ENCODE measurements around the gene ARHGEF26. TPM values are rescaled to one million over a fixed set of nuclear protein-coding genes. Genes with fewer than 3 reads are reported as not detected.
A peak's percentile ranks its signal among the peaks of the same experiment; 100 is the strongest.

Gene ARHGEF26
- total and polyA plus RNA-seq, 2 experiments from 2014 or later, result 0.40 to 0.65 TPM

- no peaks in the 10 kb centered on the region for H3K27me3 ChIP-seq (replicated peaks; ENCODE audit: insufficient read depth)
- H3K4me2 ChIP-seq (ENCODE audit: unreplicated experiment), result no peak overlapping the region
- H4K20me1 ChIP-seq (ENCODE audit: insufficient read depth), result no peaks in the 10 kb centered on the region
- no peak overlapping the region for H2AFZ ChIP-seq
- no peaks in the 10 kb centered on the region for H3K9me3 ChIP-seq (ENCODE audit: low read depth)
- H3F3A ChIP-seq (ENCODE audit: insufficient read depth), result no peaks in the 10 kb centered on the region
- H3K27ac ChIP-seq, result no peak overlapping the region
- no peak overlapping the region for H3K9ac ChIP-seq
- no peak for DNase-seq
- no peaks in the 10 kb centered on the region for H3K36me3 ChIP-seq (ENCODE audit: low read depth)
- 73 to 74% methylated on average over 1 of the region's 1 CpG for WGBS, 2 experiments (ENCODE audit: low coverage in 1 of 2, low lambda C conversion rate in 2 of 2, missing lambda C conversion rate in 2 of 2)
- in situ Hi-C loops (cut with MboI), result no loop called here
- TF ChIP-seq EZH2phosphoT487 (IDR thresholded peaks at IDR 0.05; ENCODE audit: insufficient read depth, low read depth), result no peak
- TF ChIP-seq EZH2 (IDR thresholded peaks at IDR 0.05; ENCODE audit: insufficient read depth, poor library complexity, severe bottlenecking), result no peak
- H3K4me3 ChIP-seq, result no peak overlapping the region
- no peaks in the 10 kb centered on the region for H3K9me2 ChIP-seq (ENCODE audit: insufficient read depth)
- no peaks in the 10 kb centered on the region for H3K4me1 ChIP-seq (ENCODE audit: insufficient read depth)
- no peaks in the 10 kb centered on the region for H3K79me2 ChIP-seq (ENCODE audit: insufficient read depth)
Measured at GRCh38 chr3:154144825-154145465, 23.8 kb downstream of the ARHGEF26 start.

DNA sequence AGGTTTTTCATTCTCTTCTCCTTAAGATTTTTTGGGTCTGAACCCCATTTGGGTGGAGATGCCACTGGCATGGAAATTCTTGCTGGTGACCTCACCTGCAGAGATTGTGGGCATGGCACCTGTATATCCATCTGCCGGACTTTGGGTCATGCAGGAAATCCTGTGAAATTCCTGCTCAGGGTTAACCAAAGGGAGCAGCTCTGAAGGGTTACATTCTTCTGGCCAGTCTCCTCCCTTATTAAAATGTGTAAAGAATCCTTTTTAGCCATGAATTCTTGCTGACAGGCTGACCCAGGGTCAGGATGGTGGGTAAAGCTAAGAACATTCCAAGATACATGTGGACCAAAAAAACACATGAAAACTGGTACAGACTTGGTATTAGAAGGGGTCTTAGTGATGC, 27.4 kb downstream of the ARHGEF26 start:
- TF ChIP-seq EZH2 (IDR thresholded peaks at IDR 0.05; ENCODE audit: insufficient read depth, poor library complexity, severe bottlenecking), result no peak
- TF ChIP-seq EZH2phosphoT487 (IDR thresholded peaks at IDR 0.05; ENCODE audit: insufficient read depth, low read depth), result no peak
- WGBS, 2 experiments (ENCODE audit: low coverage in 1 of 2, low lambda C conversion rate in 2 of 2, missing lambda C conversion rate in 2 of 2), result 95 to 96% methylated on average over 1 of the region's 1 CpG
- H2AFZ ChIP-seq, result no peak overlapping the region
- no peak overlapping the region for H3K4me2 ChIP-seq (ENCODE audit: unreplicated experiment)
- no peaks in the 10 kb centered on the region for H3K79me2 ChIP-seq (ENCODE audit: insufficient read depth)
- H3F3A ChIP-seq (ENCODE audit: insufficient read depth), result peaks cover 8% of the 10 kb centered on the region; the same call in 1 of the 2 replicates
- no peaks in the 10 kb centered on the region for H3K36me3 ChIP-seq (ENCODE audit: low read depth)
- no peak for DNase-seq
- no peak overlapping the region for H3K9ac ChIP-seq
- H4K20me1 ChIP-seq (ENCODE audit: insufficient read depth), result no peaks in the 10 kb centered on the region
- H3K4me1 ChIP-seq (ENCODE audit: insufficient read depth), result peaks cover 14% of the 10 kb centered on the region
- H3K9me2 ChIP-seq (ENCODE audit: insufficient read depth), result no peaks in the 10 kb centered on the region
- no peak overlapping the region for H3K27ac ChIP-seq
- no peaks in the 10 kb centered on the region for H3K9me3 ChIP-seq (ENCODE audit: low read depth)
- no peaks in the 10 kb centered on the region; the same call in 1 of the 2 replicates for H3K27me3 ChIP-seq (replicated peaks; ENCODE audit: insufficient read depth)
- in situ Hi-C loops (cut with MboI), result no loop called here
- H3K4me3 ChIP-seq, result no peak overlapping the region

DNA sequence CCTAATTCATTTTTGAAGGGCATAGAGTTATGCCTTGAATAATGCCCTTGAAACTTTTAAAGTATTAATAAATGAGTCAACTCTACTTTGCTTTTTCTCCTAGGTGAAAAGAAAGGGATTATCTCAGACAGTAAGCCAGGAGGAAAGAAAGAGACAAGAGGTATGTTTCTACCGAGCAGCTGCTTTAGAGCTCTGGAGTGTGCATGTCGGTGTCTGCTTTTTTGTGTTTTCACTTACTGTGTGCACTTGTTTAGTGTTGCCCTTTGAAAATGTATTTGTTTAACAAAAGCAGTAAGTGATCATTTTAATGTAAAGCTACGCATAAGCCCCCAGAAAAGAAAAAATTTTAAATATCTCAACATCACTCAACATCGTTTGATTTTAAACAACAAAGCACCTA, 28.1 kb downstream of the ARHGEF26 start:
- no peaks in the 10 kb centered on the region for H3K9me3 ChIP-seq (ENCODE audit: low read depth)
- no peaks in the 10 kb centered on the region for H4K20me1 ChIP-seq (ENCODE audit: insufficient read depth)
- no peaks in the 10 kb centered on the region for H3K79me2 ChIP-seq (ENCODE audit: insufficient read depth)
- H3K36me3 ChIP-seq (ENCODE audit: low read depth), result no peaks in the 10 kb centered on the region
- no peak overlapping the region for H3K9ac ChIP-seq
- no peak overlapping the region for H2AFZ ChIP-seq
- H3K4me3 ChIP-seq, result no peak overlapping the region
- H3K27ac ChIP-seq, result no peak overlapping the region
- no peak for DNase-seq
- no peak overlapping the region for H3K4me2 ChIP-seq (ENCODE audit: unreplicated experiment)
- H3K9me2 ChIP-seq (ENCODE audit: insufficient read depth), result no peaks in the 10 kb centered on the region
- in situ Hi-C loops (cut with MboI), result no loop called here
- WGBS, 2 experiments (ENCODE audit: low coverage in 1 of 2, low lambda C conversion rate in 2 of 2, missing lambda C conversion rate in 2 of 2), result 93 to 96% methylated on average over 4 of the region's 4 CpGs
- H3K4me1 ChIP-seq (ENCODE audit: insufficient read depth), result peaks cover 14% of the 10 kb centered on the region
- H3F3A ChIP-seq (ENCODE audit: insufficient read depth), result peaks cover 8% of the 10 kb centered on the region; the same call in 1 of the 2 replicates
- TF ChIP-seq EZH2phosphoT487 (IDR thresholded peaks at IDR 0.05; ENCODE audit: insufficient read depth, low read depth) (no peak), EZH2 (IDR thresholded peaks at IDR 0.05; ENCODE audit: insufficient read depth, poor library complexity, severe bottlenecking) (no peak)
- H3K27me3 ChIP-seq (replicated peaks; ENCODE audit: insufficient read depth), result no peaks in the 10 kb centered on the region; the same call in 1 of the 2 replicates

DNA sequence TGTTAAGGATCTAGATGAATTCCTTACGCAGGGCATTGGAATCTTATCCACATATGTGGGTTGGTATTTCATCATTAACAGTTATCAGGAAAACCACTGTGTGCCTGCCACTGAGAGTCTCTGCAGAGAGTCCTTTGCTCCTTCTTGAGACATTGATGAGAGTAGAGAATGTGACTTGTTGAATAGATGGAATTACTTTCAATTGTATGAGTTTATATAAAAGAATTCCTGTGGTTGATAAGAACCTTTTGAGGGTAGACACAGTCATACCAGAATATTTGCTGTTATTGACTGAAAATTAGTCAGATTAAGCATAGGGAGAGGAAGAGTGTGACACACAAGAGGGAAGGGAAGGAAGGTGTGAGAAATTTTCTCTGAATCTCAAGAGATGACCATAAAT, 30.8 kb downstream of the ARHGEF26 start:
- Histone ChIP-seq H3K4me3 (no peak overlapping the region), H3K4me2 (ENCODE audit: unreplicated experiment) (no peak overlapping the region), H3F3A (ENCODE audit: insufficient read depth) (peaks cover 8% of the 10 kb centered on the region; the same call in 1 of the 2 replicates), H4K20me1 (ENCODE audit: insufficient read depth) (no peaks in the 10 kb centered on the region), H2AFZ (no peak overlapping the region), H3K9me2 (ENCODE audit: insufficient read depth) (no peaks in the 10 kb centered on the region), H3K9me3 (ENCODE audit: low read depth) (no peaks in the 10 kb centered on the region), H3K27ac (no peak overlapping the region), H3K27me3 (replicated peaks; ENCODE audit: insufficient read depth) (no peaks in the 10 kb centered on the region; the same call in 1 of the 2 replicates), H3K9ac (no peak overlapping the region), H3K4me1 (ENCODE audit: insufficient read depth) (peaks cover 14% of the 10 kb centered on the region), H3K79me2 (ENCODE audit: insufficient read depth) (no peaks in the 10 kb centered on the region), H3K36me3 (ENCODE audit: low read depth) (no peaks in the 10 kb centered on the region)
- TF ChIP-seq EZH2phosphoT487 (IDR thresholded peaks at IDR 0.05; ENCODE audit: insufficient read depth, low read depth), result peak; percentile 89
- no peak for TF ChIP-seq EZH2 (IDR thresholded peaks at IDR 0.05; ENCODE audit: insufficient read depth, poor library complexity, severe bottlenecking)
- WGBS, 2 experiments (ENCODE audit: low coverage in 1 of 2, low lambda C conversion rate in 2 of 2, missing lambda C conversion rate in 2 of 2), result 6 to 10% methylated on average over 1 of the region's 1 CpG
- in situ Hi-C loops (cut with MboI), result no loop called here
- DNase-seq, result peak; percentile 67

All from GM23248 (cell line).